Keratinocyte (primary cell): ENCODE measurements around the gene SERPINA5.

ENCODE experiments used
- CTCF ChIP-seq, 3 experiments: IDR thresholded peaks in 1 of 3; conservative IDR thresholded peaks in 1 of 3; optimal IDR thresholded peaks in 1 of 3; 2 replicates in 2 of 3; 3 replicates in 1 of 3; pipeline versions ENCODE3 to v1.5.1; 2011; ENCODE audit warnings: low read length in 3 of 3, mild to moderate bottlenecking in 3 of 3, moderate library complexity in 2 of 3, control low read depth in 1 of 3, inconsistent platforms in 1 of 3; ENCODE audit not compliant: insufficient read depth in 2 of 3; ENCODE audit errors: extremely low read depth in 1 of 3
- EZH2 ChIP-seq: IDR thresholded peaks from one replicate; pipeline ENCODE4 v1.6.1; 2012; ENCODE audit warnings: inconsistent platforms, mild to moderate bottlenecking, low read length, moderate library complexity

- peak; percentile 77 to 90 (median 86) for TF ChIP-seq CTCF (optimal IDR thresholded peaks at IDR 0.05 in 1 of 3, IDR thresholded peaks at IDR 0.05 in 1 of 3, conservative IDR thresholded peaks at IDR 0.05 in 1 of 3; ENCODE audit: extremely low read depth in 1 of 3, insufficient read depth in 2 of 3, low read length in 3 of 3)
- no peak for TF ChIP-seq EZH2
Measured at GRCh38 chr14:94548999-94549985, 31.9 kb upstream of the SERPINA5 start.
